Stimulated activated CD8-positive, alpha-beta memory T cell treated with anti-CD3 and anti-CD28 coated beads, Interleukin-12 subunit alpha, Interleukin-12 subunit beta, amount 100 ng/mL, for 1 hour (primary cell): ENCODE measurements around the gene TSNAXIP1.
"Not testable (repeated sequence)": the region's sequence is repeated elsewhere in the genome, so short reads cannot be mapped to it uniquely, and the experiment has no call there.

ENCODE experiments used
- DNase-seq: peaks from one replicate; pipeline ENCODE4 v3.0.0-alpha.2; 2020; ENCODE audit warnings: low read depth

Gene TSNAXIP1

DNA sequence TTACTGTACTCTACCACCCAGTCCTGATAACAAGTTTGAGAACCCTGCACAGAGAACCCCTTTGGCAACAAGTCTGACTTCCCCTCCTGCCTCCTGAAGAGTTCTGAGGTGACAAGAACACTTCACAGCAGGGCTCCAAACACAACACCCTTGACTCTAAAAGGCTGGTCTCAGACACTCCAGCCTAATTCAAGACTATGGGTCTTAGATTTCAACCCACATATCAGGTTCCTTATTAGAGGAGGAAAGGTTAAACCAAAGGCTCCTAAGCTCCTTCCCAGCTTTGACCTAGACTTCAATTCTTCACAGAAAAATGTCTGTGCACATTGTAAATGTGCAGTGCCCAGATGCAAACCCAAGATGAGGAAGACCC lies 23.4 kb upstream of the TSNAXIP1 start:
- no peak for DNase-seq

DNA sequence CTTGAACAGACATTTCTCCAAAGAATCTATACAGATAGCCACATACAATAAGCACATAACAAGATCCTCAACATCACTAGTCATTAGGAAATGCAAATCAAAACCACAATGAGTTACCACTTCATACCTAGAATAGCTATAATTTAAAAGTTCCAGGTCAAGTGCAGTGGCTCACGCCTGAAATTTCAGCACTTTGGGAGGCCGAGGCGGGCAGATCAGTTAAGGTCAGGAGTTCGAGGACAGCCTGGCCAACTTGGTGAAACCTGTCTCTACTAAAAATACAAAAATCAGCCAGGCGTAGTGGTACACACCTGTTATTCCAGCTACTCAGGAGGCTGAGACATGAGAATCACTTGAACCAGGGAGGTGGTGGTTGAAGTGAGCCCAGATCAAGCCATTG lies 20.2 kb upstream of the TSNAXIP1 start:
- no peak for DNase-seq

DNA sequence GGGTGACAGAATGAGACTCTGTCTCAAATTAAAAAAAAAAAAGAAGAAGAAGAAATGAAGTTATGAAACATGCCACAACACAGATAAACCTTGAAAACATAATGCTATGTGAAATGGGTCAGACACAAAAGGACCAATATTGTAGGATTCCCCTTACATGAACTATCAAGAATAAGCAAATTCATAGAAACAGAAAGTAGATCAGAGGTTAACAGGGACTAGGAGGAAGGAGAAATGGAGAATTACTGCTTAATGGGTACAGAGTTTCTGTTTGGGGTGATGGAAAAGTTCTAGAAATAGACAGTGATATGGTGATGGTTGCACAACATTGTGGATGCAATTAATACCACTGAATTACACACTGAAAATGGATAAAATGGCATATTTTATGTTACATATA lies 16.6 kb upstream of the TSNAXIP1 start:
- DNase-seq: no peak

DNA sequence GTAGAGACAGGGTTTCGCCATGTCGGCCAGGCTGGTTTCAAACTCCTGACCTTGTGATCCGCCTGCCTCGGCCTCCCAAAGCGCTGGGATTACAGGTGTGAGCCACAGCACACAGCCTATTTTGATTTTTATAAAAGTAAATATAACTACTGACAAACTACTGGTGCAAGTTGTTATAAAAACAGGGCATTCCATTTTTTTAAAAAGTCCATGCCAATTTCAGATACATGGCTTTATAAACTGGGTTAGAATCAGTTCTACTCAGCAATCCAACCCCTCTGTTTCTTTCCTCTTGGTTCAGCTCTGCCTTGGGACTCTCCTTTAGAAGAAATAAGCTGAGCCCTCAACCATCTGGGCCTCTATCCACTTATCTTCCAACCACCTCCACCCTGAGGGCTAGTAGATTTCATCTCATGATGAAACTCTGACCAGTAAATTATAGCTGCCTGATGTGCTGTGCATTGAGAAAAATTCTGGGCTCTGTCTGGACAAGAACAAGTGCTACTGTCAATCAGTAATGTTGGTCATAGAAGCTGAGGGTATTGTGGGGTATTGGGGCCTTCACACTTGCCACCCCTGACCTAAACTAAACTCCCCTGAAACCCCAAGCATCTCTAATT lies 10.5 kb upstream of the TSNAXIP1 start:
- DNase-seq: no peak

DNA sequence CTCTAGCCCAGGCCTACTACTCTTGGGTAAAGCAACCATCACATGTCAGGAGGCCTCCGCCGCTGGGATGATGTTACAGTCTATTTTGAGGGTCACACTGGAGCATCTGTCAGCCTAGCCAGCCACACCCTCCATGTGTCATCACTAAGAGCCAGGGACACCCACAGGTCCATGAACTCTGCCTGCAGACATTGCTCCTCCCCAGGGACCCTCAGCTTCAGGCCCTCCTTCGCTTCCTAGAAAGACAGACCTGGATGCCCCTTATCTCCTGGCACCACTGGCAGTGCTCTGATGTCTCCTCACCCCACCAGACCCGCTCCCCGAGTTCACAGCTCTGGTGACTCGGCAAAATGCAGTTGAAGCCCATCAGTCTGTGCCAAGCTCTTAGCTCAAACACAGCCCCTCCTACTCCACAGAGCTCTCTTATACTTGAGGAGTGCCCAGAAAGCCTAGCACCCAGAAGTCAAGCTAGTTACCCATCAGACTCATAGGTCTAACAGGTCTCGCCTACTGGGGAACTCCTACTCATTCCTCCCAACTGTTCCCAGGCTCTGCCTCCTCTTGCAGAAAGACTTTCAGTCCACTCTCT lies 6.3 kb upstream of the TSNAXIP1 start:
- no peak for DNase-seq

DNA sequence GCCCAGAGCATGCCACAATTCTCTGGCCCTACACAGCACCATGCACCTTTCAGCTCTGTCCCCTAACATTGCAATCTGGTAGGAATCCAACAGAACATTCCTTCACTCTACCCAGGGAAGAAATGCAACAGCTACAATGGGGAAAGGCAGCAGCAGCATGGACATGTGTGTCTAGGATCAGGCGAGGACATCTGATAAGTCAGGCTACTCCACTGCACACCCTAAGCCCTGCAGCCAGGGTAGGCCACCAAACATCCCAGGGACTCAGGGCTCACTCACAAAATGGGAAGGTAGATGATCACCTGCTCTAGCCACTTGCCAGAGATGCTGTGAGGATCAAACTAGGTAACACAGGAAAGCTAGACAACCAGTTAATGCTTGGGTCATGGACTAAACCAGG lies 5.4 kb upstream of the TSNAXIP1 start:
- no peak for DNase-seq

DNA sequence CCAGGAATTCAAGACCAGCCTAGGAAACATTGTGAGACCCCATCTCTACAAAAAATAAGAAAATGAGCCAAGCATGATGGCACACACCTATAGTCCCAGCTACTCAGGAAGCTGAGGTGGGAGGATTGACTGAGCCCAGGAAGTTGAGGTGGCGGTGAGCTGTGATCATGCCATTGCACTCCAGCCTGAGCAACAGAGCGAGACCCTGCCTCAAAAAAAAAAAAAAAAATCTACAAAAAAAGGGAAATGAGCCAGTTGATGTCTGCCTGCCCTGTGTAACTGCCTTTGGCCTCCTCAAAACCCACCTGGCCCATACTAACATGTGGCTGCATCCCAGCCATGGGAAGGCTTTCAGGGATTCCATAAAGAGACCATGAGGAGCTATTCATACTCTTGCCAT lies 4.8 kb upstream of the TSNAXIP1 start:
- peak; percentile 20 for DNase-seq

DNA sequence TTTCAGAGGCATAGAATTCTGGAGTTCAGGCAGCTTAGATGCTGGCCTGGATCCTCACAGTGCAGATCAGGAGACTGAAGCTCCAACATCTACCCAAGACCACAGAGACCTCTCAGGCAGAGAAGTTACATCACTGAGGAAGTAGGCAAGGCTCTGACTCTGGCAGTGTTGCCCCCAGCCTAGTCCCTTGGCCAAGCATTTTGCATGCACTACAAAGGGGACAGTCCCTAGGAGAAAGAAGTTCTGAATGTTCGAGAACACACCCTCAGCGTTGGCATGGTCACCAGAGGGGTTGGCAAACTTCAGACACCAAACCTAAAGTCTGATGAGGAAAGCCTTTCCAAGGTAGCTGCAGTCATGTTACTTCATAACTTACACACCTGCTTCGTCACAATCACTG lies 2.8 kb upstream of the TSNAXIP1 start:
- DNase-seq: no peak

DNA sequence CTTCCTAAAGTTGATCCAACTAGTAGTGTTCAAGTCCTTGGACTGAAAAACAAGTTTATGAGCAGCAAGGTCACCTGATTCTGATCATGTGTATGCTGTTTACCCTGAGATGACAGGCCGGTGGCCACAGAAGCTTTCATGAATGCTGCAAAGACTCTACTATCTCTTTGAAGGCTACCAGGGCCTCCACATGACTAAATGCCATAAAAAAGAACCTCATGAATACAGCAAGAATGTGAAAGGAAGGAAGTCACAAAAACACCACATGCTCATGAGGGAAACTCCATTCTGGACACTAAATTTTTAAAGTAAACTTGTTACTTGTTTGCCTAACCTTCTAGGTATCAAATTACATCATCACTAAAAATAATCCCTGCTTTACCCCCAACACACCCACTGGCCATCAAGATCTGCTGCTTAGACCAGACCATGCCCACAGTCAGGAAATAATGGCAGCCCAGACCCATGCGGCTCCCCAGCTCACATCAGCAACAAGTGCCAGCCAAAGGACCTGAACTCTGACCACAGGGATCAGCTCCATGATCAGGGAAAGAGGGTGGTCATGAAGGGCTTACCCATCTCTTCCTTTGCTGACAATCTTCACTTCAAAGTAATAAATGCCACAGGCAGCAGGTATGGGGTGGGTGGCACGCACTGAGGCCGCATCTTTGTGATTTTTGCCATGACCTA lies 1.7 kb upstream of the TSNAXIP1 start:
- DNase-seq: no peak

DNA sequence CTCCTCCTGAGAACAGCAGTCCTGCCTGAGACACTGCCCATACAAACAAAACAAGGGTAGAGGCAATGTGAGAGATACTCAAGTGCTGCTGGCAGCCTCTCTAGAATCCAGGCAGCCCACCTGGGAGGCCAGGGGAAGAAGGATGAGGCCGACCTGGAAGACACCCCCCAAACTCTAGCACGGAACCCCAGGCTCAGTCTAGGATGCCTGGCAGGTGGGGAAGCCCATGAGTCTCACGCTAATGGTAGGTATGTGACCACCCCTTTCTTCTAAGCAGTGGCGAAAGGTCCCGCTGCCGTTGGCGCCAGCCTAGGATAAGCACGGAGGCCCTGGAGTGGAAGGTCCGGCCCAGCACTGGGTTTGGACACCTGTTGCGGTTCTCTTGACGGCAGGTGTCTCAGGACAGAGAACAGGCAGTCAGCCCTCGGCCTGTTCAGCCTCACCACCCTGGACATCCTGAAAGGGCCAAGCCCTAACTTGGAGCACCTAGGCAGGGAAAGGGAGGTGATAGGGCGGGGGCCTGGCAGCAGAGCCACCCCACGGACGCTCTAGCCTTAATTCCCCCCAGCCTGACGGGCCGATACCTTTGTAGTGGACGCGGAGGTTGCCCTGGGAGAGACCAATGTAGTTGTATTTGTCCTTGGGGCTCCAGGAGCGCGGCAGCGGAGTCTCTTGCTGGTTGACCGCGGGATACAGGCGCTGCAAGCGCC lies 816 bp upstream of the TSNAXIP1 start:
- DNase-seq: no peak

DNA sequence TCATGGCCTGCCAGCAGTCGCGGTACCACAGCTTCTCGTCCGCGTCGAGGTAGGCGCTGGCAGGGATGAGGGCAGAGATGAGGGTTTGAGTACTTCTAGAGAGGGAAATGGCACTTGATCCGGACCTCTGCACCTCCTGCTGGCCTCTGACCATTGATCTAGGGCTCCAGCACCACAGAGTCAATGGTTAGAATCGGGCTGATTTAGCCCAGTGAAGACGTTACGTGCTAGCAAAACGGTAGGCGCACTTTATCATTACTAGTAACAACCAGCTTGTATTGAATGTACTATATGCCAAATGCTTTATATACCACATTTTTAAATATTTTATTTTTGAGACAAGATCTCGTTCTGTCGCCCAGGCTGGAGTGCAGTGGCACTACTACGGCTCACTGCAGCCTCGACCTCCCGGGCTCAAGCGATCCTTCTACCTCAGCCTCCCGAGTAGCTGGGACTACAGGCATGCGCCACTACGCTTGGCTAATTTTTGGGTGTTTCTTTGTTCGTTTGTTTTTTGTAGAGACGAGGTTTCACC lies 526 bp downstream of the TSNAXIP1 start:
- no peak for DNase-seq

DNA sequence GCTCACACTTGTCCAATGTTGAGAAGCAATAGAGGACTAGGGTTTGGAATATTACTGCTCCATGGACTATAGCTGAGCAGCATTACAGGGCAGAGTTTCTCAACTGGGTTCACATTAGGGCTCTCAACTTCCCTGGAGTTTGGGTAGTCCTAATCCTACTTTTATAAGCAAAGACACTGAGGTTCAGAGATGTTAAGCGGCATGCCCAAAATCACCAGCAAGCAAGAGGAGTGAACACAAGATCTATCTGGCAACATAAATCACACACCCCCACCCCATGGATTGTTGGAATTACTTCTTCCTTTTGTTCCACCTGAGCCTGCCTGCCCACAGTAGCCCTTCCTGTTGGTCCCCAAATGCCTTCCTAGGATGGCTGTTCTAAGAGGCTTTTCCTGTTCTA lies 5.2 kb downstream of the TSNAXIP1 start:
- DNase-seq: no peak

DNA sequence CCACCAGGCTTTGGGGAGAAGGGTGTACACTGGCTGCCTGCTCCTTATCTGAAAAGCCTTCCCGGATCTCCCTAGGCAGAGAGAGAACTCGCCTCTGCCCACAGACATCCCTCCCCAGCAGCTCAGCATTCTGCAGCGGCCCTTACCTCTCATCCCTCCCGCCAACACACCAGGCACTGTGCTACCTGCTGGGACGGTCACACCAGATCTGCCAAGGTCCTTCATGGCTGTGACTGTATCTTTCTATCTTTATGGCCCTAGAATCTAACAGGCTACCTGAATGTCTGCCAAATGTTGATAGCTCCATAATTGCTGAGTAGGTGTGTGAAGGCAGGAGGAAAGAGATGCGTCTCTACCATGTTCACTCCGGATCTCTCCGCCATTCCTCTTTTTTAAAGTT lies 7.9 kb downstream of the TSNAXIP1 start:
- no peak for DNase-seq

DNA sequence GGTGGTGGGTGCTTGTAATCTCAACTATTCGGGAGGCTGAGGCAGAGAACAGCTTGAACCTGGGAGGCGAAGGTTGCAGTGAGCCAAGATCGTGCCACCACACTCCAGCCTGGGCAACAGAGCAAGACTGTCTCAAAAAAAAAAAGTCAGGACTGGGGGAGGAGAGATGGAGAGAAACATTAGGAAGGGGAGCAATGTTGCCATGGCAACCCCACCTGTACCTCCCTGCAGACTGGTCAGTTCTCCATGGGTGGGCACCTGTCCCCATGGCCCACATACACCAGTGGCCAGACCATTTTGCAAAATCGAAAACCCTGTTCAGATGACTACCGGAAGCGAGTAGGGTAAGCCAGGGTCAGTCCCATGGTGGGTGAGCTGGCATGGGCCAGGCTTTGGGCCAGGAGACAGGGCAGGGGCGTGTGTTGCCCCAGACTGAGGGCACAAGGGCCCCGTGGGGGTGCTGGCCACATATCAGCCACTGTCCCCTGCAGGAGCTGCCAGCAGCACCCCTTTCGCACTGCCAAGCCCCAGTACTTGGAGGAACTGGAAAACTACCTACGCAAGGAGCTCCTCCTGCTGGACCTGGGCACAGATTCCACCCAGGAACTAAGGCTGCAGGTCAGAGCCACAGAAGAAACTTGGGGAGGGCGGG lies 14.0 kb downstream of the TSNAXIP1 start:
- DNase-seq: no peak

DNA sequence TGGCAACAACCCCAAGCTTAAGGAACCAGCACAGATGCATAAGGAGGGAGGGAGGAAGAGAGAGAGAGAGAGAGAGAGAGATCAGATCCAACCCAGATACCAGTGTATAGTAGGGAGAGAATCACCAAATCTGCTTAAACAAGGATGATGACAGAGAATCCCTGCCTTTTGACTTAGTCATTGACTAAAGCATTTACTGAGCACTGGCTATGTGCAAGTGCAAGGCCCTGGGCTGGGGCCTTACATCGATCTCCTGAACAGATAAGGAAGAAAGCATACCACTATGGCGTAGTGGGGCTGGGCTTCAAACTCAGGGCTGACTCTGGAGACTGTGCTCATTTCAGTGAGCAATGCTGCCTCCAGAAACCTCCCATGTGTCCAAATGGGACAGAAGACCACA lies 15.8 kb downstream of the TSNAXIP1 start:
- DNase-seq: no peak

DNA sequence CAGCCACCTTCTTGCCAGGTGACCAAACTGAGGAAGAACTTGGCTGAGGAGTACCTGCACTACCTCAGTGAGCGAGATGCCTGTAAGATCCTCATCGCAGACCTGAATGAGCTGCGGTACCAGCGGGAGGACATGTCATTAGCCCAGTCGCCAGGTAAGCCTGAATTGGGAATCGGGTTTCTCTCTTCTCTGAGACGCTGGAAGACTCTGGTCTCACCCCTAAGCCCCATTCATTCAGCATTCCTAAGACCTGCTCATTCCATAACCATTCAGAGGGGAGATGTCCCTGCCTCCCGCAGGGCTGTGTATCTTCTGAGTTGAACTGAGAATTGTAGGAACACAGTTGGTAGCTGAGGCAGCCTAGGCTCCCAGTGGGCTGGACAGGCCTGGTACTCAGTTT lies 18.4 kb downstream of the TSNAXIP1 start:
- DNase-seq: no peak

DNA sequence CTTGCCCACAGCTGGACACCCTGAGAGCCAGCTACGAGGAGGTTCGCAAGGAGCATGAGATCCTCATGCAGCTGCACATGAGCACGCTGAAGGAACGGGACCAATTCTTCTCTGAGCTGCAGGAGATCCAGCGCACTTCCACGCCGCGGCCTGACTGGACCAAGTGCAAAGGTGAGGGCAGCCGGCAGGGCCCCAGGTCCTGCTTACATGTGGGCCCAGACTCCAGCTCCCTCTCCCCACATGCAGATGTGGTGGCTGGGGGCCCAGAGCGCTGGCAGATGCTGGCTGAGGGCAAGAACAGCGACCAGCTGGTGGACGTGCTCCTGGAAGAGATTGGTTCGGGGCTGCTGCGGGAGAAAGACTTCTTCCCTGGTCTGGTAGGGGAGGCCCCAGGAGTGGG lies 19.2 kb downstream of the TSNAXIP1 start:
- DNase-seq: no peak

DNA sequence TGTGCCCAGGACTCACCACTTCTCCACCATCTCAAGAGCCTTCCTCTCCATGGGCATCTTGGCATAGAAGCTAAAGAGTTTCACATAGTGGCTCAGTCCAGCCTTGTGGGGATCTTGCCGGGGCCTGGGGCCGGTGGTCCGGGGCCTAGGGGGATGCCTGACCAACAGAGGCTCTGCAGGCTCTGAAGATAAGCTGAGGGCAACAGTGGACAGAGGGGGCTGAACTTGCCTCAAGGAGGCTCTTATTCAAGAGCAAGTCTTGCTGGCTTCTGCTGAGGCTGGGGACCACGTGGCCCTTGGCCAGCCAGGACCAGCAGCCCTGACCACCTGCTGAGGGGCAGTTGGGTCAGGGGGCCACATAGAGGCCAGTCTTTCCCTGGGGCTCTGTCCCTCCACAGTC lies 22.0 kb downstream of the TSNAXIP1 start:
- no peak for DNase-seq

DNA sequence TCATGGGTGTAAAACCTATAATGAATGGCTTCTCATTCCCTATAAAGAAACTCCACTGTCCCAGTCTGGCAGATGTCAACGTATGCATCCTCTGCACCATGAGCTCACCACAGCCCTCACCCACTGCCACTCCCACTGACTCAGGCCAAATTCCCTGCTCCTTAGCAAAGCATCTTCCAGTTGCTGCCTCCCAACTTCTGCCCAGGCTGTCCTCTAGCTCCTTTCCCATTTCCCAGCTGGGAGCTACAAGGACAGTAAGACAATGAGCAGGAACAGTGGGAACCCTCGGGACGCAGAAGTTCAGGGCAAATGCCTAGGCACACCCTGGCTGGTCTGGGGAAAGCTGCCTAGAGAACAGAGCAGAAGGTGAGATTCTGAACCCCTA lies 26.3 kb downstream of the TSNAXIP1 start:
- no peak for DNase-seq

DNA sequence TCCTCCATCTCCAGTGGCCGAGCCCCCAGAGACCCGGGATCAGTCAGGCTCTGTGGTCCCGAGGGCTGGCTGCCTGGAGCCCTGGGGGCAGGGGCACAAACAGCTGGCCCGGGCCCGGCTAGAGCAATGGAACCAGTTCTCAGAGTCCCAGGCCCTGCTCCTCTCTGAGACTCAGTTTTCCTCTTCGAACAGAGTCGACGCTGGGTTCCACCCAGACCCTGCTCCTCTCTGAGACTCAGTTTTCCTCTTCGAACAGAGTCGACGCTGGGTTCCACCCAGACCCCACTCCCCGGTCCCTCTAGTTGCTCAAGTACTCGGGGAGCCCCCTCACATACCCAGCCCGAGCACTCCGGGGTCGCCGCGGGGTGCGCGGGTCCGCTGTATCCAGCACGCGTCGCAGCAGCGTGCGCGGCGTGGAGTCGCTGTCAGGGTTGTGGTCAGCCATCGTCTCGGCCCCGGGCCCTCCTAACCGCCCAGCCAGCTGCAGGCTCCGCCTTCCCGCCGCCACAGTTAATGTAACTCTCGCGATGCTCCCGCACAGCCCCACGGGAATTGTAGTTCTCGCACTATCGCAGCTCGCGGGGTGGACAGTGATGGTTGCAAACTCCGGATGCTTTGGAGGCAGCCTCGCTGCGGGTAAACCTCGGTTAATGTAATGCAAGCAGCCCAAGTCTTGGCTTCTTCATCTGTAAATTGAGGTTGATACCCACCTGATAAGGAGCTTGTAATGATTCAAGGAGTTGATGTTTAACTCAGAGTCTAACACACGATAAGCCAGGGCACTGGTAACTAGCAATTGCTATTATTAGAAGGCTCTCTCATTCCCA lies 26.9 kb downstream of the TSNAXIP1 start:
- peak; percentile 86 for DNase-seq

DNA sequence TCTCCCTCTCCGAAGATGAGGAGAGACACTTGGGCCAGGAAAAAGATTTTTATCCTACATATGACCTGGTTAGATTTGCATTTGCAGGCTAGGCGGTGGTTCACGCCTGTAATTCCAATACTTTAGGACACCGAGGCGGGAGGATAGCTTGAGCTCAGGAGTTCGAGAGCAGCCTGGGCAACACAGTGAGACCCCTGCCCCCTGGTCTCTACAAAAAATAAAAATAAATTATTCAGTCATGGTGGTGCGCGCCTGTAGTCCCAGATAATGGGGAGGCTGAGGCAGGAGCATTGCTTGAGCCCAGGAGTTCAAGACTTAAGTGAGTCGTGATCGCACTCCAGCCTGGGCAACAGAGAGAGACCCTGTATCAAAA lies 27.5 kb downstream of the TSNAXIP1 start:
- DNase-seq: no peak

DNA sequence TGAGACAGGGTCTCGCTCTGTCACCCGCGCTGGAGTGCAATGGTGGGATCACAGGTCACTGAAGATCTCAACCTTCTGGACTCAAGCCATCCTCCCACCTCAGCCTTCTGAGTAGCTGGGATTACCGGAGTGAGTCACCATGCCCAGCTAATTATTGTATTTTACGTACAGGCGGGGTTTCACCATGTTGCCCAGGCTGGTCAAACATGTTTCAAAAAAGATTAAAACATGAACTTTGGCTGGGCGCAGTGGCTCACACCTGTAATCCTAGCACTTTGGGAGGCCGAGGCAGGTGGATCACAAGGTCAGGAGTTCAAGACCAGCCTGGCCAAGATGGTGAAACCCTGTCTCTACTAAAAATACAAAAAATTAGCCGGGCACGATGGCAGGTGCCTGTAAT lies 30.5 kb downstream of the TSNAXIP1 start:
- not testable (repeated sequence) for DNase-seq
